NCI-H128 (cell line): Measurements from ENCODE around the gene PLCB4.

Source experiments
- DNase-seq: peaks from one replicate; lab custom pipeline; 2025; ENCODE audit not compliant: unreplicated experiment; lab: John Stamatoyannopoulos, UW

Gene PLCB4

DNA sequence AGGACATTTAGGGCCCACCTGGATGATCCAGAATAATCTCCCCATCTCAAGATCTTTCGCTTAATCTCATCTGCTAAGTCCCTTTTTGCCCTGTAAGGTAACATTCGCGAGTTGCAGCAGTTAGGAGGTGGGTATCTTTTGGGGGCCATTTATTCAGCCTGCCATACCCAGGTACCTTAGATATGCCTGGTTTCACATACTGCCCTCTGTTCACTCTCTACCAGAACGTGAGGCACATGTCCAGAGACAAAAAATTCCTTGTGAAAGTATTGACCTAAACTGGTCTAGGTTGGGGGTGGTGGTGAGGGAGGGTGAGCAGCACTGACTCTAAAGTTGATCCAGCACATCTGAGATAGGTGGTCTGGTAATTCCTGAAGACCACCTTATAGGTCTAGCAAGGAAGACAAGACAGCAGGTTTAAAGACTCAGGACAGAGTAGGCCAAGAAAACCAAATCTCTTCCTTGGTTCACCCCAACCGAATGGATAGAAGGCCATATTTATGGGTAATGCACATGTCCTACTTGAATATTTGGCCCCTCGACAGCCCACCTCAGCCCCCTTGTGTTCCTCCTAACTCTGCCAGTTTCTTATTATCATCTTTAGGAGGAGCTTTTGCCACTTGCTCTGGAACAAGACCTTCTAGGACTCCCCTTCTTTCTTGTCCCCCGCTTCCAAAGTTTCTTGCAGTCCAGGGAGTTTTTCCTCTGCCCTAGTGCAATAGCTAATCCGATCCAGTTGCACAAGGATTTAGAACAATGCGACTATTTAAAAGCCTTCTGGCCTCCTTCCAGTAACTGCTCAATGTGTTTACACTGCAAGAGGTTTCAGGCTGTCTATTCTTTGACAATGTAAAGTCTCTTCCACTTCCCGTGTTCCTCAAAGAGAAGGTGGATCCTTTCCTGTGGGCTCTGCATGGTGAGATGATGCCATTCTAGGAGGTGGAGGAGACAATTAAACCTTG is 232.5 kb downstream of the PLCB4 start:
- DNase-seq: peak; percentile 7

DNA sequence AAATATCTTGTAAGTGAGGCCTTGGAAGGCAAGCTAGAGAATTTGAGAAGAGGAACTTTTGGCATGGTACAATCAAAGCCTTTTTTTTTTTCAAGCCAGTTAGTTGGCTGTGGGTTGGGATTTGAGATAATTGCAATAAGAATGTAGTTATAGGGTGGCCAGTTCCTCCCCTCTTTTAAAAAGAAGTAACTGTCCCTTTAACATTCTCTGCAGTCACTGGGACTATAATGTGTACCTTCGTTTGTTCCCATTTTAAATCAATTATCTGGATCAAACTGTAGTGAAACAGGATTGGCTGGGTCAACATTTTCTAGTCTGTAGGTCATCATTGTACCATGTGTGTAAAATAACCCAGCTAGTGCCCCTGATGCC is 233.2 kb downstream of the PLCB4 start:
- no peak for DNase-seq

DNA sequence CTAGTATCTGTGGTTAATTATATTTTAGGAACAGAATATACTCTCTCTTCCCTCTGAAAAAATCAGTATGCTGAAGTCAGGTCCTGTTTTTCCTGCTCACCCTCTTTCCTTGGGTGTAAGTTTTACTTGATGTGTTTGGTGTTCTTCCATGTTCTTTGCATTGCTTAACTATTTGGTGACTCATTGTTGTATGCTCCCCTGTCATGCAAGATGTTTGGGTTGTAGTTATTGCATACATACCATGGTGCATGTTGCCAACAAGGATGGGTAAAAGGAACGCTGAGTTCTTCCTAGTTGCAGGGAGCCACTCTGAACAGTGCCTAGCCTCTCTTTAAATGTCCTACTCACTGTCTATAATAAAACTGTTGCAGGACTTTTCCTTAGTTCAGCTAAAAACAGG is 237.6 kb downstream of the PLCB4 start:
- DNase-seq: no peak

DNA sequence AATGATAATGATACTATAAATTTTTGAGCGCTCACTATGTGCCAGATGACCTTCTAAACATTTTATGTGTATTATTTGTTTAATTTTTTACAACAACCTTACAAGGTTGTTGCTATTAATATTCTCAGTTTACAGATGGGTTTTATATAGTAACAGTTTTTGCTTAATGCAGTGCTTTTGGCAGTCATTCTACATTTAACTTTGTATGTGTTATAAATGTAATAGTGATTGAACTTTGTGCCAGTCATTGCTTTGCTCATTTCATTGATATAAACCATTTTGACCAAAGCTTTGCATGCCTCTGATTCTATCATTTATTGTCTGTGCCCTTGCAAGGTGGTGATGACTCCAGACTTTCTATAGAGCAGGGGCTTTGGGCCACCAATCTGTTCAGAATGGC is 239.2 kb downstream of the PLCB4 start:
- DNase-seq: no peak

DNA sequence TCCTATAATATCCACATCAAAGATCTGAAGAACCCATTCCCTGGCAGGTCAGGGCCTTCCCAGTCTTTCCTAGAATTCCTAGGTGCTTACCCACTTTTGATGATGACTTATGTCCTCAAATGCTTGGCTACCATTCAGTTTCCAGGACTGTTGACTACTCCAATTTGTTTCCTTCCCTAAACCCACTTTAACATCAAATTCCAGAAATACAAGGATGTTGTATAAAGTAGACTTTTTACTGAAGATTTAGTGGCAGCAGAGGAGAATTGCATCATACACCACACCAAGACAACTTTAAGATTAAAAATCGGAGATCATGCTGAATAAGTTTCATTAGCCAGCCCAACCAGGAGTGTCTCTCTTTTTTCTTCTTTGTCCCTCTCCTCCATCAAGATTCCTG is 242.2 kb downstream of the PLCB4 start:
- DNase-seq: no peak

DNA sequence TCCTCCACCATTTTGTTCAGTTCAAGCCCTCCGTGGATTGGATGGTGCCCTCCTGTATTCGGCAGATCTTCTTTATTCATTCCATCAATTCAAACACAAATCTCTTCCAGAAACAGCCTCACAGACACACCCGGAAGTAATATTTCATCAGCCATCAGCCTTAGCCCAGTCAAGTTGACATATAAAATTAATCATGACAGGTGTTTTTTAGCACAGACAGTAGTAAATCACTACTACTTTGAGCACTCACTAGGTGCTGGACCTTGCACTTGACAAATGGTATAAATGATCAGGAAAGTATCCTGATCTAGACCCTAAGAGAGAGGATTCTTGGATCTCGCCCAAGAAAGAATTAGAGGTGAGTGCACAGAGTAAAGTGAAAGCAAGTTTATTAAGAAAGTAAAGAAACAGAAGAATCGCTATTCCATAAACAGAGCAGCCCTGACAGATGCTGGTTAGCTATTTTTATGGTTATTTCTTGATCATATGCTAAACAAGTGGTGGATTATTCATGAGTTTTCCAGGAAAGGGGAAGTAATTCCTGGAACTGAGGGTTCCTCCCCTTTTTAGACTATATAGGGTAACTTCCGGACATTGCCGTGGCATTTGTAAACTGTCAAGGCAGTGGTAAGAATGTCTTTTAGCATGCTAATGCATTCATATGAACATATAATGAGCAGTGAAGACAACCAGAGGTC is 250.9 kb downstream of the PLCB4 start:
- DNase-seq: peak; percentile 15

DNA sequence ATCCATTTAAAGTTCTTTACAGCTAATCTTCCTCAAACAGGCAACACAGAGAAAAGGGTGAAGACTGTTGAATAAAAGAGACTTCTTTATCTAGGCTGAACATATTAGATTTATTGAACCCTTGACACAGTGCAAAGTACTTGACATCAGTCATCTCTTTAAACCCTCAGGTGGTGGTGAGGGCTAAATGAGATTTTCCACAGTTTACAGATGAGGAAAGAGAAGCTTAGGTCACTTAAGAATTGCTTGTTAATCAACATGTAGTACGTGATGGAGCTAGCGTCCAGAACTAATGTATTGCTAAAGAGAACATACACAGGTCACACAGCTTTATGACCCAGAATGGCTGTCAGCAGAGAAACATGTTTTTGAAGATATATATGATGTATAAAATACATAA is 252.1 kb downstream of the PLCB4 start:
- DNase-seq: no peak

DNA sequence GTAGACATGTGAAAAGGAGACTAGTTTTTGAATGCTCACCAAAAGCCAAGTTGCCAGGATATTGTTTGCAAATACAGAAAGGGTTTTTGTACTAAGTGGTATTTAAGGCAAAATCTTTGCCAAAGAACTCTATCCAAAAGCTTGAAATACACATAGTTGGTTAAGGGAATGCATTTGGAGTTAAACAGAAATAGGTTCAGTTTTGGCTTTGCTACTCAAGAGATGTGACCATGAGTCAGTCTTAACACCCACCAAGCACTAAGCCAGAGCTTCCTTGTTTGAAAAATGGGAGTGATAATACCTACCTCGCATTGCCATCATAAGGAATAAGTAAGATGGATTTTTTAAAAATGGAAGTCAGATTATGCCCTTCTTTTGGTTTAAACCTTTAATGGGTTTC is 253.8 kb downstream of the PLCB4 start:
- DNase-seq: no peak

DNA sequence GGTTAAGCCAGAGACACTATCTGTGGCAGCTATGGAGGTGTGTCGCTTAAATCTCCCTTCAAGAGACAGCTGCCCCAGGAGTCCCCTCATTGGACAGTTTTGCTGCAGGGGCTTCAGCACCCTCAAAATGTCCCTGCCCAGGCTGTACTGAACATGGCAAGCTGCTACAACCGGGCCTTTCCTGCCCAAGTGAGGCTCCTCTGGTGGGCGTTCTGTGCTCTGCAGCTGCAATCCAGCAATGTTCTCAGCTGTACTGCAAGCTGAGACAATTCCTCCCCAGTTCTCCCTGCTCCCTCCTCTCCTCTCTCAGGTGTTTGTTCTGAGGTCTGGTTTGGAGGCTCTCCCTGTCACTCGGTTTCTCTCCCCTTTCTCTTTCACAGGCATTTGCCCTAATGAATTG is 254.7 kb downstream of the PLCB4 start:
- DNase-seq: no peak

DNA sequence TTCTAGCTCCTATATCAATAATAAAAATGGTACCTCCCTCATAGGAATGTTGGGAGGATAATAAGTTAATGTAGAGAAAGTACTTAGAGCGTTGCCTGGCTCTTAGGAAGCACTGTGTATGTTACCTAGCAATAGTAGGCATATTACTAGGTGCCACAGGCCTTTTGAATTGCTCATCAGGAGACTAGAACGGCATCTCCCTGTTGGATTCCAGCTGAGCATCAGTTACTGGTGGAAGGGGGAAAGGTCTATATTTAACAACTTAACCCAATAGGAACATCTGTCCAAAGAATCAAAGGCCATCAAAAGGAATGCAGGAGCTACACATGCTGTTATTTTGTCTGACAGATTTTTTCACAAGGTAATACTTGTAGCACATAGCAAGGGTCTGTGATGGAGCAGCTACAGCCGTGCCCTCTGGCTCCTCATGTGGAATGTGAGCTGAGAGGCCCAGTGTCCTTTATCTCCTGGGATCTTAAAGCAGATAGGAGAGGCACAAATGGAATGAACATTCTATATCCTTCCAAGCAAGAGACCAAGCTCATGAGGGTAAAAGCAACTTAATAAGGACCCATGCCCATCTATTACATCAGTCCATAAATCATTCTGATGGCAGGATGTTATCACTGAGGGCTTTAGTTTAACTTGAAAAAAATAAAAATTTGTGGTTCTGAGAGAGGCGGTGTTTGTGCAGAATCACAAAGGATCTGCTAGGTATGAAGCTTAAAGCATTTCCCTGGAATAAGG is 260.6 kb downstream of the PLCB4 start:
- DNase-seq: no peak

DNA sequence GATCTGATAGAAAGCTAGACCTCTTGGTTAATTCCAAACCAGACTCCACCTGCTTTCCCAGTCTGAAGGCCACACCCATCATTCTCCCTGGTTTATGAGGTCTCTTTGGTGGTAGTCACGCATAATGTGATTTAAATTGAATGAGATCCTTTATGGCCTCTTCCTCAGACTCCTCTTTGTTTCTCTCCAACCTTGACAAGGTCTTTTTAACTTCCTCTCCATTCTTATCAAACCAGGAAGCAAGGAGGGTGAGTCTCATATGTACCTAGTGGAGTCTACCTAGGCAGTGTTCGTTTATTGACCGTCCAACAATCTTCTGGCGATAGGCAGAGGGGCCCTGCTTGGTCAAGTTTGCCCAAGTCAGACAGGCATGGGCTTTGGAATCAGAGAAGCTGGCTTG is 261.3 kb downstream of the PLCB4 start:
- no peak for DNase-seq

DNA sequence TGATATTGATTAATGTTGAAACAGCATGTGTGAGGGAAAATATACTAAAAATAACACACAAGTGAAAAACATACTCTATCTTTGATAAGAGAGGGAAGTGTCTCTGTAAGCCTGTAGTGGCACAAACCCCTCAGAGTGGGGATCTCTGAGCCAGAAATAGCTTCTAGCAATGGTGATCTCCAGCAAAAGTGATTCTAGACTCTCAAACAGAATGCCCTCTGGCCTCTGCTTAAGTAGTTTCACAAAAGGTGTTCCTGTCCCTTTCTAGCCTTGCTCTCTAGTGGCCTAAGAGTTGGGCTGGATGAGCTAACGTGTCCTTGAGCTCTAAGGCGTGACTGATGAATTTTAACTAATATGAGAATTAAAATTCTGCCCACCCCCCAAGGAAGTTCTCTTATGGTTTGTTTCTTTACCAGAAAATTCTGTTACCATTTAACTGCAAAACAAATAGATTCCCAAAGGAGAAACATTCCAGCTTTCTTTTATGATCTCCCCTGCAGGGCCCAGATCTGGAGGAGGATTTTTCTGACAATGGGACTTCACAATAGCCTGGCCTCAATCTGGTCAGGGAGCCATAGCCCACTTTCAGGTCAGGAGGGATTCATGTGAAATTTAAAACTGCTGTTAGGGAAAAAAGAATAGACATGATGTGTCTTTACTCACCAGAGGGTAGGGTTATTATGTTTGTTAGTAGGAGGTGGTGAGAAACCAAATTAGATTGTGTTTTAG is 263.0 kb downstream of the PLCB4 start:
- no peak for DNase-seq

DNA sequence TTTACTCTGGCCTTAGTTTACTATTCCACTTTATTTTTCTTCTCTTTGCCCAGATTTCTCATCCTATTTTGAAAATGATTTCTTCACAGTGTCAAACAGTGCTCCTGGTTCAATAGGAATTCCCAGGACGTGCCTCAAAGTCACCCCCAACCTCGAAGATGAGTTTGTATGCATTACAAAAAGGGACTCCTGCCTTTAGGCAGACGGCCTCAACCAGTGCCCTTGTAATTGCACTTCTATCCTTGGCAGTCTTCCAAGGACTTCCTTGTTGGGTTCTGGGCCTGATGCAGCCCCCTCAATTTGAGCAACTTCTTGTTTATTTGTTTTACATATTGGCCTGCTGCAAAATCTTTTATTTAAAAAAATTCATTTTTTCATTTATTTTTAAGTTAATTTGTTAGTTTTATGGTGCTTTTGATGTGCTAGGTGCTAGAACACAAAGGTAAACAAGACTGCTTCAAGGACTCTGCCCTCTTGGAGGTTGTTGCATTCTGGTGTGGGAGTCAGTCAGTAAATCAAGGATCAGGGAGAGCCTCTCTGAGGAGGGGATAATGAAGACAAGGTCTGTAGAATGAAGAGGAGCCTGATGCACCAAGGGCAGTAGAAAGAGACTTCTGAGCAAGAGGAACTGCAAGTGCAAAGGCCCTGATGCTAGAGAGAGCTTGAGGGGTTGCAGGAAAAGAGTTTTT is 264.0 kb downstream of the PLCB4 start:
- DNase-seq: no peak

DNA sequence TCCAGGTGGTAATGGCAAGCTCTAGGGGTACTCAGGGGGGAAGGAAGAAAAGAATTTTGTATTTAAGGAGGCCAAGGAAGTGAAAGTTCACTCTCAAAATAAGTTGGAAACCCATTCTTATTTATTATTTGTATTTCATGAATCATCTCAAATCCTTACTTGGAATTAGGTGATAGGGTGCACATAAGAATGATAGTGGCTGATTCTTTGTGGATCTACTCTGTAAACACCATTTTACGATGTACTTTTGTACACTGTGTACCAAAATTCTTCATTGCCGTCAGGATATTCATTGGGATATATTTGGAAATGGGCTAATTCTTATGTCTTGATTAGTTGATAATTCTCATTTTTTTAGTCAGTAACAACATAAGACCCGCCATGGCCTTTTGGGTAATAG is 266.0 kb downstream of the PLCB4 start:
- DNase-seq: no peak

DNA sequence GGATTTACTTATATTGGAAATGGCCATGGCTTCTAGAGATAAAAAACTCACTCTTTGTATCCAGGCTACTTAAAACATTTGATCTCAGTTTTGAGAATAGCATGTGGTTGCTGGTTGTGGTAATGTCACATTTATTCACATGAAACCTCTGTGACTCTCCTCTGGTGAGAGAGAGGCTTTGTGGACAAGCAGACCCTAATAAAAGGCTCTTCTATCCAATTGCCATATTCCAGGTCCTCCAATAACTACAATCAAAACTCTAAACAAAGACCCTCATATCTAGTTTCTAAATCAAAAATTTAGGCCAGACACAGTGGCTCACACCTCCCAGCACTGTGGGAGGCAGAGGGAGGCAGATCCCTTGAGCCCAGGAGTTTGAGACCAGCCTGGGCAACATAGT is 269.2 kb downstream of the PLCB4 start:
- DNase-seq: no peak

DNA sequence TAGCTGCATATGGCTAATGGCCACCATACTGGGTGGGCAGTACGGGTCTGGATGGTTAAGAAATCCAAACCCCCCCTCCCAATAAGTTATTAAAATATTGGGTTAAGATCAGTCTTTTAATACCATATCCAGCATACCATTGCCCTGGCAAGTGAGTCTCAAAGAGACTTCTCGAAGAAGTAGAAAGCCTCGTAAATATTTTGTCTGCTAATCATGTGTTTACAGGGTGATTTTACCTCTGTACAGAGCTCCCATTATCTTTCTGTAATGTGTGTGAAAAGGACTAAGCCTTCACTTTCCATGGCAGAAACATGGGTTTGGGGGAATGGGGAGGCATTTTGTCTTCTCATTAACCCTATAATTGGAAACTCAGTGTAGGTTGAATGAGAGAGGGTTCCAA is 270.8 kb downstream of the PLCB4 start:
- DNase-seq: no peak

DNA sequence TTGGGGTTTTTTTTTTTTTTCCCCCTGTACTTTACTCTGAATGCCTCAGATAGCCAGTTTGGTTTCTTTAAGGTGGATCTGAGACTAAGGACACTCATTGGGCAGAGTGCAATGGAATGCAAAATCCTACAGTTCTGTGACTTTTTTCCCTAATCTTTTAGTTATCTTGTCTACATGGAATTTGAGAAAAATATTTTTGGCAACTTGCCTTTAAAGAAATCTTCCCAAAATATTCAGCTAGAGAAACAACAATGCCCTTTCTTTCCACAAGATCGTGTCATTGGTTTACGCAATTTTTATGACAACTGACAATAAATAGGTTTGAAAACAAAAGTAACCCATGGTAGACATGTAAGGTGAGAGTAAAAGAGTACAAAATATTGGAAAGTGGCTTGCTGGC is 273.8 kb downstream of the PLCB4 start:
- DNase-seq: no peak

DNA sequence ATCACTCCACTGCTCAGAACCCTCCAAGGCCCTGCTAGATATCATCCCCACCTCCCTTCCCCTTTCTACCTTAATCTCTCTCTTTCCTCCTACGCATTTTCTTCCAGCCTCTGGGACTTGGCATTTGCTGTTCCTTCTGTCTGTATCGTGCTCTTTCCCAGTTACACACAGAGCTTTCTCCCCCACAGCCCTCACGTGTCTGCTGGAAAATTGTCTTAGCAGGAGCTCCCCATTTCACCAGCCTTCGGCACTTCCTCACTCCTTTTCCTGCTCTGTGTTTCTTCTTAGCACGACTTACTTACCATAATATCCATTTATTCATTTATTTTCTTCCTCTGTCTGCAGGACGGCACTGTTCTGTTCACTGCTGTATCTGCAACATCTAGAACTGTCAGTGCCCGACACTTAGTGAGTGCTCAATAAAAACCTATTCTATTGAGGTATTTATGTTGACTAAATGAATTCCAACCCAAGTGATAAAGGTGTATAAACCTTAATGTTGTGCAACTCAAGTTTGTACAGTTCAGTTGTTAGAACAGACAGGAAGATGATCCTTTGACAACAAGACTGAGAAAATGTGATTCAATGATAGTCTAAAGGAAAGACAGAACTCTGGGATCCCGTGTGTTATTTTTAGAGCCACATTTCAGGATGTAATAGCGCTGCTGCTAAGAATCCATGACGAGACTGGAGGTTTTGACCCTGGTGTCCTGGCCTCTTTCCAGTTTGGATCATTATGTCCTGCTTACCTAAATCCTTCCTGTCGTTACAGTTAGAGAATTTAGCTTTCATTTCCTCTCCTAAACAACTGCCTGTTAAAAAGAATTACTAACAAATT is 275.4 kb downstream of the PLCB4 start:
- no peak for DNase-seq

DNA sequence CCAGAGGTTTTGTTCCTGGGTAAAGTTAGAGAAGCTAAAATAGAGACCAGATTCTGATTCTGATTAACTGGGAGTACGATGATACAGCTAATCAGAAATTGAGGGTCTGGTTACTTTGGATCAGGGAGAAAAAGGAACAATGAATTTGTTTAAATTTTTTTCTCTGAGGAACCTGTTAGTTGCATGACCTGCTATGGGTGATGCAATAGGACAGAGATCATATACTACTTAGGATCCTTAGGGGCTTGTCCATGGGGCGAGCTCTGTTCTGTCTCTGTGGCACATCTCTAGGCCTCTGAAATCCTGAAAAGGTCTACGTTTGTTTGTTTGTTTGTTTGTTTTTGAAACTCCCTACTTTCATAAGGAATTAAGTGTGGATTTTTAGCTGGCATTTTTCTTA is 279.4 kb downstream of the PLCB4 start:
- no peak for DNase-seq

DNA sequence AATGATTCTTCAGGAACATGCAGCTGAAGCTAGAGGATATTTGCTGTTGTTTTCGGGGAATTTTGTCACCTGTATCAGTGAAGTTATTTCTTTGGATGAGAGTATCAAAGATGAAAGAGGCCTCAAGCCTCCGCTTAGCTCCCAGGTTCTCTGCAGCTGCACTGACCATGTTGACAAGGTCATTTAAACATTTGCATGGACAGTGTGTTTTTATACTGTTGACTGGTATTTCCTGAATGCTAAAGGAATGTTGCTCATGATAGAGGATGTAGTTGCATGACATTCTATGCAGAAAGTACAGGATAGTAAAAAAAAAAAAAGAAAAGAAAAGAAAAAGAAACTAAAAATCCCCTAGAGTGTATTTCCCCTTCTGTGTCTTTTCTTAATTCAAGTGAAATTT is 279.9 kb downstream of the PLCB4 start:
- no peak for DNase-seq
